ENCODE measurements around the gene PLIN4. TPM values are rescaled to one million over a fixed set of nuclear protein-coding genes. Genes with fewer than 3 reads are reported as not detected.

Gene PLIN4
- total RNA-seq, 2 experiments from 2014 or later, result 0.13 to 0.32 TPM

- Histone ChIP-seq H3K4me1 (ENCODE audit: insufficient read depth, low read length, poor library complexity, severe bottlenecking) (peaks cover 30% of the 10 kb centered on the region), H3K27ac (ENCODE audit: low read depth, low read length, poor library complexity, severe bottlenecking) (peak overlapping the region; percentile 31), H4K20me1 (ENCODE audit: insufficient read depth, low read length) (no peaks in the 10 kb centered on the region), H3K9me3 (ENCODE audit: low read length) (no peaks in the 10 kb centered on the region), H2AFZ (ENCODE audit: low read length) (peak overlapping the region; percentile 43; the same call in 1 of the 2 replicates), H3K4me3 (ENCODE audit: low read depth, low read length, poor library complexity, severe bottlenecking) (peak overlapping the region; percentile 98), H3K9me2 (ENCODE audit: insufficient read depth, low read length) (no peaks in the 10 kb centered on the region), H3K79me2 (ENCODE audit: insufficient read depth, low read depth, low read length) (peaks cover 27% of the 10 kb centered on the region), H3K36me3 (ENCODE audit: insufficient read depth, low read length) (peaks cover 27% of the 10 kb centered on the region), H3K4me2 (ENCODE audit: low read length) (peak overlapping the region; percentile 91)
- DNase-seq (ENCODE audit: low spot score), result peak; percentile 72
- no TSS peak for BruUV-seq (replicated peaks)
- TF ChIP-seq EZH2phosphoT487 (IDR thresholded peaks at IDR 0.05; ENCODE audit: borderline replicate concordance, low read depth, low read length), result no peak
- TF ChIP-seq, protein P1, sequence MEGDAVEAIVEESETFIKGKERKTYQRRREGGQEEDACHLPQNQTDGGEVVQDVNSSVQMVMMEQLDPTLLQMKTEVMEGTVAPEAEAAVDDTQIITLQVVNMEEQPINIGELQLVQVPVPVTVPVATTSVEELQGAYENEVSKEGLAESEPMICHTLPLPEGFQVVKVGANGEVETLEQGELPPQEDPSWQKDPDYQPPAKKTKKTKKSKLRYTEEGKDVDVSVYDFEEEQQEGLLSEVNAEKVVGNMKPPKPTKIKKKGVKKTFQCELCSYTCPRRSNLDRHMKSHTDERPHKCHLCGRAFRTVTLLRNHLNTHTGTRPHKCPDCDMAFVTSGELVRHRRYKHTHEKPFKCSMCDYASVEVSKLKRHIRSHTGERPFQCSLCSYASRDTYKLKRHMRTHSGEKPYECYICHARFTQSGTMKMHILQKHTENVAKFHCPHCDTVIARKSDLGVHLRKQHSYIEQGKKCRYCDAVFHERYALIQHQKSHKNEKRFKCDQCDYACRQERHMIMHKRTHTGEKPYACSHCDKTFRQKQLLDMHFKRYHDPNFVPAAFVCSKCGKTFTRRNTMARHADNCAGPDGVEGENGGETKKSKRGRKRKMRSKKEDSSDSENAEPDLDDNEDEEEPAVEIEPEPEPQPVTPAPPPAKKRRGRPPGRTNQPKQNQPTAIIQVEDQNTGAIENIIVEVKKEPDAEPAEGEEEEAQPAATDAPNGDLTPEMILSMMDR (conservative IDR thresholded peaks at IDR 0.05; ENCODE audit: low read length), result no peak
- intact Hi-C loops (cut with micrococcal nuclease; ENCODE audit: unreplicated experiment), result loop anchor here (5.0 kb wide), 1 partner anchor 72 kb away; the partner anchor contains the start of genes CHAF1A and SH3GL1
- POLR2A ChIA-PET, result interaction anchor here (0.6 to 1.1 kb wide), 3 partner anchors 64 to 250 kb away, joined by 3 read pairs; no protein-coding TSS in a partner anchor
- CTCF ChIA-PET (ENCODE audit: unreplicated experiment), result interaction anchor here (0.5 to 0.6 kb wide), 2 partner anchors 114 to 1482 kb away, joined by 3 read pairs; no protein-coding TSS in a partner anchor
Measured at GRCh38 chr19:4474514-4475022, 43.7 kb downstream of the PLIN4 start.

GRCh38 chr19:4473763-4474513, 44.3 kb downstream of the PLIN4 start:
- no TSS peak for BruUV-seq (replicated peaks)
- Histone ChIP-seq H3K79me2 (ENCODE audit: insufficient read depth, low read depth, low read length) (peaks cover 27% of the 10 kb centered on the region), H3K9me3 (ENCODE audit: low read length) (no peaks in the 10 kb centered on the region), H4K20me1 (ENCODE audit: insufficient read depth, low read length) (no peaks in the 10 kb centered on the region), H2AFZ (ENCODE audit: low read length) (peak overlapping the region; percentile 43; the same call in 1 of the 2 replicates), H3K4me1 (ENCODE audit: insufficient read depth, low read length, poor library complexity, severe bottlenecking) (peaks cover 30% of the 10 kb centered on the region), H3K4me3 (ENCODE audit: low read depth, low read length, poor library complexity, severe bottlenecking) (peak overlapping the region; percentile 98), H3K4me2 (ENCODE audit: low read length) (peak overlapping the region; percentile 91), H3K27ac (ENCODE audit: low read depth, low read length, poor library complexity, severe bottlenecking) (peak overlapping the region; percentile 31), H3K9me2 (ENCODE audit: insufficient read depth, low read length) (no peaks in the 10 kb centered on the region), H3K36me3 (ENCODE audit: insufficient read depth, low read length) (peaks cover 24% of the 10 kb centered on the region)
- intact Hi-C loops (cut with micrococcal nuclease; ENCODE audit: unreplicated experiment), result loop anchor here (5.0 kb wide), 1 partner anchor 72 kb away; the partner anchor contains the start of genes CHAF1A and SH3GL1
- ChIA-PET POLR2A (interaction anchor here (0.6 to 1.1 kb wide), 4 partner anchors 64 to 251 kb away, joined by 3 read pairs; partner anchors contain the start of gene CHAF1A), CTCF (ENCODE audit: unreplicated experiment) (interaction anchor here (0.5 kb wide), 1 partner anchor 1481 kb away, joined by 3 read pairs; no protein-coding TSS in a partner anchor)
- no peak for TF ChIP-seq EZH2phosphoT487 (IDR thresholded peaks at IDR 0.05; ENCODE audit: borderline replicate concordance, low read depth, low read length)
- TF ChIP-seq, protein P1 (conservative IDR thresholded peaks at IDR 0.05; ENCODE audit: low read length), result no peak
- DNase-seq (ENCODE audit: low spot score), result no peak
